SH-SY5Y (cell line): Measurements from ENCODE around the gene CYP4X1.

Experiments used
- GATA2 ChIP-seq: IDR thresholded peaks from 2 replicates; pipeline ENCODE4 v1.6.1; 2011; ENCODE audit warnings: mild to moderate bottlenecking, low read depth, low read length
- GATA3 ChIP-seq: IDR thresholded peaks from 2 replicates; pipeline ENCODE4 v1.6.1; 2011; ENCODE audit warnings: low read depth, mild to moderate bottlenecking, low read length, moderate library complexity

- TF ChIP-seq GATA3 (no peak), GATA2 (no peak)
These were observed 13.3 kb downstream of the CYP4X1 start for GRCh38 chr1:47036764-47037163.
